Aorta (tissue), 5 donors: Measurements from ENCODE around the gene TMEM150C. TPM values are rescaled to one million over a fixed set of nuclear protein-coding genes. Genes with fewer than 3 reads are reported as not detected.

ENCODE experiments used
- ATAC-seq: fragments of 200-7000 bp; cut with Tn5 transposase; one replicate; pipeline ENCODE4 v1.9.1; 2022; ENCODE audit warnings: moderate library complexity; ENCODE audit not compliant: low FRiP score
- DNase-seq, 2 donors: peaks; one replicate each; pipeline ENCODE4 v3.0.0-alpha.2; 2020
- H3K27ac ChIP-seq, 2 donors: one replicate each; pipeline ENCODE4 v1.5.1; 2013; ENCODE audit warnings: low read length in 2 of 2, mild to moderate bottlenecking in 2 of 2, moderate library complexity in 2 of 2, control low read depth in 1 of 2, inconsistent platforms in 1 of 2, low read depth in 1 of 2
- H3K27me3 ChIP-seq, 2 donors: one replicate each; pipeline ENCODE4 v1.6.1; 2013; ENCODE audit warnings: control low read depth in 1 of 2, low read length in 1 of 2, mild to moderate bottlenecking in 1 of 2, moderate library complexity in 1 of 2; ENCODE audit not compliant: insufficient read depth in 2 of 2, control insufficient read depth in 1 of 2
- H3K36me3 ChIP-seq, 2 donors: one replicate each; pipeline ENCODE4 v1.6.1; 2013; ENCODE audit warnings: control low read depth in 1 of 2, low read length in 1 of 2, mild to moderate bottlenecking in 1 of 2; ENCODE audit not compliant: insufficient read depth in 2 of 2, control insufficient read depth in 1 of 2
- H3K4me1 ChIP-seq, 2 donors: one replicate each; pipeline ENCODE4 v1.6.1; 2013; ENCODE audit warnings: low read length in 2 of 2, control low read depth in 1 of 2, mild to moderate bottlenecking in 1 of 2, moderate library complexity in 1 of 2; ENCODE audit not compliant: insufficient read depth in 2 of 2, control insufficient read depth in 1 of 2
- H3K4me3 ChIP-seq, 2 donors: one replicate each; pipeline ENCODE4 v1.5.1; 2013; ENCODE audit warnings: low read length in 2 of 2, control low read depth in 1 of 2, mild to moderate bottlenecking in 1 of 2
- H3K9me3 ChIP-seq: one replicate; pipeline ENCODE4 v1.6.1; 2013; ENCODE audit warnings: mild to moderate bottlenecking, low read length; ENCODE audit not compliant: control insufficient read depth
- WGBS, 2 donors: extraction: QIAGEN DNeasy Blood & Tissue Kit; methylation state at CpG; one replicate each; pipeline ENCODE4 v1.1.7; 2013; 5-methylcytosine and 5-hydroxymethylcytosine counted together
- intact Hi-C, 2 donors: fragments of 100-400 bp; cut with DNase I; formaldehyde crosslinking; loops; one replicate each; pipeline versions ENCODE4 v1.14.2 to v1.15.0; 2022
- polyA plus RNA-seq, 2 donors: library from polyadenylated mRNA; stranded (reverse); fragments of 200-250 nt; gene quantifications; one replicate each; pipeline ENCODE4 v1.2.3, GENCODE V29; 2013
- total RNA-seq, 2 donors: library from RNA; stranded (reverse); fragmentation: NEBNext Ultra II Directional; extraction: Animal tissue kit (Norgen Biotek cat#: 25700); gene quantifications; one replicate each; pipeline ENCODE4 v1.2.1, GENCODE V29; 2021
- donor health status: healthy with polysubstance abuse.
- donor health status: Bipolar disorder and iron deficiency.
- donor health status: DM: no; HTN: no; CAD: no.
- donor health status: DM: no; HTN: no; CAD: no.
- donor health status: DM: yes; HTN: yes; CAD: no.

The TMEM150C gene
- total and polyA plus RNA-seq, 4 donors: 0.05 to 6.5 (median 3.5) TPM; not detected in 1

DNA sequence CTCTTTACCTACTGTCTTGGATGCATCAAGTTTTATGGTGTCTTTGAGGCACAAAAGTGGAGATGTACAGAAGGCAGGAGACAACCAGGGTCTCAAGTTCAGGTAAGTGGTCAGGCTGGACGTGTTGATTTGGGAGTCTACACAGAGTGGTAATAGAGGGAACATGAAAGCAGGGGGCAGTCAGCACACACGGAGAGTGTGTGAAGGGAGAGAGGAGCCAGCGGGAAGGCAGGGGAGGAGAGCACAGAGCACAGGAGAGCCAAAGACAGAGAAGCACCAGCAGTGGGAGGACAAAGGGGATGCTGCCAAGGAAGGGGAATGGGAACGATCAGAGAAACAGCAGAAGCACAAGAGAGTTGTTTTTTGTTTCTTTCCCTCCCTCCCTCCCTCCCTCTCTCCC lies 32.9 kb downstream of the TMEM150C start:
- H3K36me3 ChIP-seq: no peaks in the 10 kb centered on the region
- H3K4me3 ChIP-seq: no peak overlapping the region
- ATAC-seq (no peak), DNase-seq (no peak)
- no peaks in the 10 kb centered on the region for H3K9me3 ChIP-seq
- no peak overlapping the region for H3K27ac ChIP-seq
- no peaks in the 10 kb centered on the region for H3K27me3 ChIP-seq
- H3K4me1 ChIP-seq: no peaks in the 10 kb centered on the region
- WGBS, 2 donors: 51 to 67% methylated on average over 4 of the region's 4 CpGs
- intact Hi-C loops: no loop called here

DNA sequence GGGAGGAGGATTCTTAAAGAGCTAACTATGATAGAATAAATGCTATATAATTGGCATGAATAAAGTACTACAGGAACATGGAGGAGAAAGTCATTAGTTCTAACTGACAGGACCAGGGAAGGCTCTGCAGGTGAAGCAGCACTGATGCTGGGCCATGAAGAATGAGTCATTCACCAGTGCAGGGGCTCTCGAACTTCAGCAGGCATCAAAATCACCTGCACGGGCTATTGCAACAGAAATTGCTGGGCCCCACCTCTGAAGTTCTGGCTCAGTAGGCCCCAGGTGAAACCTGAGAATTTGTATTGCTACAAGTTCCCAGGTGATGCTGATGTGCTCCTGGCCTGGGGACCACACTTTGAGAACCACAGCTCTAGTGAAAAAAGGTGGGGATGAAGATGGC lies 33.7 kb downstream of the TMEM150C start:
- H3K27me3 ChIP-seq: no peaks in the 10 kb centered on the region
- H3K9me3 ChIP-seq: no peaks in the 10 kb centered on the region
- WGBS, 2 donors: 77 to 85% methylated on average over 2 of the region's 2 CpGs
- no peak for DNase-seq
- no peaks in the 10 kb centered on the region for H3K4me1 ChIP-seq
- no peak for ATAC-seq
- no peaks in the 10 kb centered on the region for H3K36me3 ChIP-seq
- no peak overlapping the region for H3K4me3 ChIP-seq
- intact Hi-C loops: no loop called here
- H3K27ac ChIP-seq: no peak overlapping the region

DNA sequence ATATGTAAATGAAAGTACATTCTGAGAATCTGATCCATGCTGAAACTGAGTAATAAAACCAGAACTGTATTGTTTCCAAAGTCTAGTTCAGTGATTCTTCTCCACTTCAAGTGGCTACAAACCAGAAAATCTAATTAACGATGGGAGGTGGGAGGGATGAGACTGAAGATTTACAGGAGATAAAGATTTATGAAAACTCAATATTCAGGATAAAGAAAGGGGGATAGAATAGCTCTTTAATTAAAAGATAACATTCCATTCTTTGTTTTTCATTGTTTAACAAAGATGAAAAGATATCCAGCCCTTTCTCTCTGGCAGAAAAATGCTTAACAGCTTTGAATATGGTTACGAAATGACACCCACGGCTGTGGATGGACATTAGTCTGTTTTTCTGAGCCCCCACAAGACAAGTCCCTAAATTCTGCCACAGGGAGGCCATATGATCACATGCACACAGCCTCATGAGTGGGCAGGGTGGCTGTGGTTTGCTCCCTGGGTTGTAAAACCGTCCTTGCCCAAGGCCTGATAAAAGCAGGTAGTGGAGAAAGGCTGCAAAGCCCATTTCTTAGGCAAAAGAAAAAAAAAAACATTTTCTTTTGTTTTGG lies 36.4 kb downstream of the TMEM150C start:
- ATAC-seq (no peak), DNase-seq (no peak)
- H3K9me3 ChIP-seq: no peaks in the 10 kb centered on the region
- no peaks in the 10 kb centered on the region for H3K36me3 ChIP-seq
- no peaks in the 10 kb centered on the region for H3K4me1 ChIP-seq
- intact Hi-C loops: no loop called here
- no peak overlapping the region for H3K27ac ChIP-seq
- H3K27me3 ChIP-seq: no peaks in the 10 kb centered on the region
- no peak overlapping the region for H3K4me3 ChIP-seq
- 53 to 54% methylated on average over 4 of the region's 4 CpGs for WGBS, 2 donors

DNA sequence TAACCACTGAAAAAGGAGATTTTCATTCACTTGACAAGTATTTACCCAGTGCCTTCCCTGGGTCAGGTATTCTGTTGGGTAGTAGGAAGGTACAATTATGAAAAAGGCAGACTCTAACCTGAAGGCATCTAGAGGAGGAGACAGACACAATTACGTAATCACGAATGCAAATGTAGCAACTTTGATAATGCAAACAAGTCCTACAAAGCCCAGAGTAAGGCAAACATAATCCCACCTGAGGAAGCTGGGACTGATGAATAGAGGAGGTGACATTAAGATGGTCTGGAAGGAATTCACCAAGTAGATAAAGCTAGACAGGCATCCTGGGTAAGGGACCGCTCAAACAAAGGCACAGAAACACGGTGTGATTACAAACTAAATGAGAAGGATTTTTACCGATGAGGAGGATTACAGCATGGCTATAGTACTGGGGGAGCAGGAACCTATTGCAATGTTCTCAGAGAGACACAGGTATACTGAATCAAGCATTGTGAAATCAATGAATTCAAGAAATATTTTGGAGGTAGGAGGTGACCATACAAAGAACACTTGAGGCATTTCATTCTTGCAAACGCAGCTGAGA lies 37.1 kb downstream of the TMEM150C start:
- intact Hi-C loops: no loop called here
- Histone ChIP-seq H3K36me3 (no peaks in the 10 kb centered on the region), H3K4me3 (no peak overlapping the region), H3K9me3 (no peaks in the 10 kb centered on the region), H3K4me1 (no peaks in the 10 kb centered on the region), H3K27ac (no peak overlapping the region), H3K27me3 (no peaks in the 10 kb centered on the region)
- WGBS, 2 donors: 65 to 69% methylated on average over 6 of the region's 6 CpGs
- no peak for ATAC-seq
- no peak for DNase-seq

DNA sequence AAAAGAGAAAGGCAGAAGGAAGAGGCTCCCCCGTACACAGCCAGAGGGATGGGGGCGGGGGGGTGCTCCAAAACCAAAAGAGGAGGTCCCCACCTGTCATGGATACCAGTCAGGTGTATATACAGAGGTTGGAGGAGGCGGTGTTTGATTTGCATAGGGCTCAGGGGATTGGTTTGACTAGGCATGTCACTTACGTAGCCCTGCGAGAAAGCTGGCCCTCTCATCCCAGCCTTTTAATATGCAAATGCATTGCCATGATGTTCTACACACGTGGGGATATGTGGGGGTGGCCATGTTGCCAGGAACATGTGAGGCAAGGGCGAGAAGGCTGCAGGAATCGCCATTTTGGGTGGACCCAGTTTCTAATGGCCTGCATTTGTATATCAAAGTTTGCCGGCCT lies 38.6 kb downstream of the TMEM150C start:
- ATAC-seq (no peak), DNase-seq (no peak)
- no peaks in the 10 kb centered on the region for H3K27me3 ChIP-seq
- H3K36me3 ChIP-seq: no peaks in the 10 kb centered on the region
- H3K27ac ChIP-seq: no peak overlapping the region
- no peaks in the 10 kb centered on the region for H3K4me1 ChIP-seq
- no peaks in the 10 kb centered on the region for H3K9me3 ChIP-seq
- intact Hi-C loops: no loop called here
- H3K4me3 ChIP-seq: no peak overlapping the region
- WGBS, 2 donors: 82 to 84% methylated on average over 9 of the region's 9 CpGs

DNA sequence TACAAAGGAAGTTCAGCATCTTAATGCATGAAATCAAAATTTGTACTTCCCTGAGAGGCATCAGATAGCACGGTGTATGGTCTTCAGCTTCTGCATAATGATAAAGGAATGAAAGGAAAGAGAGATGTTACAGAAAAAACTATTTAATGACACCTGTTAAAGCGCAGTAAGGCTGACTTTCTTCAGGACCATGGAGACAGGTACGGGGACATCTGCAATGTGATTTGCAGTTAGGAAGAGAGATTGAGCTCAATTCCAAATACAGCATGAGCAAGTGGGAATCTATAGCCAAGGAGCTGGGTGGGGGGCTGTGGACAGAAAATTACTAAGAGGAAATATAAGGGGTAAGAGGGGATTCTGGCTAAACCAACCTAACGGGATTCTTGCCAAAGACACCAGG lies 39.3 kb downstream of the TMEM150C start:
- 82 to 89% methylated on average over 4 of the region's 4 CpGs for WGBS, 2 donors
- H3K27ac ChIP-seq: no peak overlapping the region
- no peaks in the 10 kb centered on the region for H3K4me1 ChIP-seq
- H3K4me3 ChIP-seq: no peak overlapping the region
- H3K9me3 ChIP-seq: no peaks in the 10 kb centered on the region
- no peaks in the 10 kb centered on the region for H3K36me3 ChIP-seq
- H3K27me3 ChIP-seq: no peaks in the 10 kb centered on the region
- DNase-seq: no peak
- no peak for ATAC-seq
- intact Hi-C loops: no loop called here

DNA sequence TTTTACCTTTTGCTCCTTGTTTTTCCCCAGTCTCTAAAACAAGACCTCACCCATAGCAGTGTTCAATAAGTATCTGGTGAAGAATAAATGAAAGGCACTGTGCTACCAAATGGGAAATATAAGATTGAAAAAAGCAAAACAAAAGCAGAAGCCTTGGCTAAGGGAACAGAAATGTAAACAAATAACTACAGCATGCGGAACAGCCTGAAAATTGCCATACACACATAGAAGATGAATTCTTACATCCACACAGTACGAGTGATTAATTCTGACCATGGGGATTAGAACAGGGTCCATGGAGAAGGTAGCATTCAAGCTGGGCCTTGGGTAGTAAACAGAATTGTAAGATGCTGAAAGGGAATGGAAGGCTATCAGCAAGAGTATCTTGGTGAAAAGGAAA lies 40.5 kb downstream of the TMEM150C start:
- no peaks in the 10 kb centered on the region for H3K27me3 ChIP-seq
- ATAC-seq (no peak), DNase-seq (no peak)
- intact Hi-C loops: no loop called here
- 49 to 92% methylated on average over 2 of the region's 2 CpGs for WGBS, 2 donors
- no peaks in the 10 kb centered on the region for H3K36me3 ChIP-seq
- H3K27ac ChIP-seq: no peak overlapping the region
- no peaks in the 10 kb centered on the region for H3K4me1 ChIP-seq
- H3K9me3 ChIP-seq: no peaks in the 10 kb centered on the region
- no peak overlapping the region for H3K4me3 ChIP-seq

DNA sequence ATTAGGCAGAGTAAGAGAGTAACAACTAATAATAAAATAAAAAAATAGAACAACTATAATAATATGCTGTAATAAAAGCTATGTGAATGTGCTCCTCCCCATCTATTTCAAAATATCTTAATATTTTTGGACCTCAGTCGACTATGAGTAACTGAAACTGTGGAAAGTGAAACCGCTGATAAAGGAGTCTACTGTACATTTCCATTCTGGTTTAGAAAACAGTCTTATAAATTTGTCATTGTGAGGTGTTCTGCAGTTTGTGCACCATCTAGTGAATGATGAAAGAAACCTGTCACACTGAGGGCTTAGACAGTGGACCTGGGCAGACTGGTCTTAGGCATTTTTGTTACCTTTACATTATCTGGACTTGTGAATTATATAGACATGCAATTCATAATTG lies 42.0 kb downstream of the TMEM150C start:
- WGBS, 2 donors: 15 to 20% methylated on average over 2 of the region's 2 CpGs
- Histone ChIP-seq H3K27me3 (no peaks in the 10 kb centered on the region), H3K4me1 (no peaks in the 10 kb centered on the region), H3K4me3 (no peak overlapping the region), H3K36me3 (no peaks in the 10 kb centered on the region), H3K9me3 (no peaks in the 10 kb centered on the region), H3K27ac (no peak overlapping the region)
- ATAC-seq (no peak), DNase-seq (no peak)
- intact Hi-C loops: no loop called here

DNA sequence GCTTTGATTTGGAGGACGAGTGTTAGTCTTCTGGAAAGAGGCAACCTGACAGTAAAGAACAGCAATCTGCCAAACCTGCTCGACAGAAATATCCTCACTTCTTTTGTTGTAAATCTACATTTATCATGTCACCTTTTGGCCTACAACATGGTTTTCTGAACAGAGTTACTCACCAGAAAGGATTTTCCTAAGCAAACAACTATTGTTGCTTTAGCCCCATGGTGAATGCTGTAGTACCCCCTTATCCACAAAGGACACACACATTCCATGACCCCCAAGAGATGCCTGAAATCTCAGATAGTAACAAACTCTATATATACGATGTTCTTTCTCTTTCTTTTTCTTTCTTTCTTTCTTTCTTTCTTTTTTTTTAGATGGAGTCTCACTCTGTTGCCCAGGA lies 42.7 kb downstream of the TMEM150C start:
- Histone ChIP-seq H3K36me3 (no peaks in the 10 kb centered on the region), H3K4me3 (no peak overlapping the region), H3K27me3 (no peaks in the 10 kb centered on the region), H3K27ac (no peak overlapping the region), H3K4me1 (no peaks in the 10 kb centered on the region), H3K9me3 (no peaks in the 10 kb centered on the region)
- intact Hi-C loops: no loop called here
- no peak for ATAC-seq
- DNase-seq: no peak
- WGBS, 2 donors: 33 to 50% methylated on average over 3 of the region's 3 CpGs
